Measurements from ENCODE around the gene C15orf61.

C15orf61 gene

DNA sequence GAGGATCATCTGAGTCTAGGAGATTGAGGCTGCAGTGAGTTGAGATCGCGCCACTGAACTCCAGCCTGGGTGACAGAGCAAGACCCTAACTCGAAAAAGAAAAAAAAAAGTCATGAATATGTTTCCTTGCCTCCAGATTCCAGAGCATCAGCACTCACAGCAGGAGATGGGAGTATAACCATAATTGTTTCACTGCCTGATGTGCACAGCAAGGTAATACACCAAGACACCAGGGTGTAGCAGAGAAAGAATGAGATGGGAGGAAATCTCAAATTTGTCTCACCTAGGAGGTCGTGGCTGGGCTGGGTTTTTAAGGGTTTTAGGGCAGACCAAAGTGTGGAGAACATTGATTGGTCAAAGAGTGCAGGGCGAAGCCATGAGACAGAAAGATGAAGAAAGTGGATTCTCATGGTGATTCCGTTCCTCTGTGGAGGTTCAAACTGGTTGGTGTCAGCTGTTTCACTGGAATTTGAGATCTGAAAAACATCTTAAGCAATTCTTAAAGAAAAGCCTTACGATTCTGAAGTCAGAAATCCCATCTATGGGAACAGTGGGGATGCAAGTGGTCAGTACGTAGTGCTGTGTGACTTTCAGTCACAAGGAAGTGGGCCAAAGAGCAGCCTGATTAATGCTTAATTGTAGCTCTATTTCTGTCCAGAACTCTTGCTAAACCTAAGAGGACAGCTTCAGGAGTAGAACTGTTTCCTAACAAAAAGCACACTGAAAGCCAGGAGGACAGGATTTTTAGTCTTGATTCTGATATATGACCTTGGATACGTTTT, 7.8 kb upstream of the C15orf61 start:
- ChIA-PET POLR2A (no interaction called here), CTCF (no interaction called here)
- DNase-seq (ENCODE audit: extremely low spot score), result no peak
- TF ChIP-seq, protein P1, sequence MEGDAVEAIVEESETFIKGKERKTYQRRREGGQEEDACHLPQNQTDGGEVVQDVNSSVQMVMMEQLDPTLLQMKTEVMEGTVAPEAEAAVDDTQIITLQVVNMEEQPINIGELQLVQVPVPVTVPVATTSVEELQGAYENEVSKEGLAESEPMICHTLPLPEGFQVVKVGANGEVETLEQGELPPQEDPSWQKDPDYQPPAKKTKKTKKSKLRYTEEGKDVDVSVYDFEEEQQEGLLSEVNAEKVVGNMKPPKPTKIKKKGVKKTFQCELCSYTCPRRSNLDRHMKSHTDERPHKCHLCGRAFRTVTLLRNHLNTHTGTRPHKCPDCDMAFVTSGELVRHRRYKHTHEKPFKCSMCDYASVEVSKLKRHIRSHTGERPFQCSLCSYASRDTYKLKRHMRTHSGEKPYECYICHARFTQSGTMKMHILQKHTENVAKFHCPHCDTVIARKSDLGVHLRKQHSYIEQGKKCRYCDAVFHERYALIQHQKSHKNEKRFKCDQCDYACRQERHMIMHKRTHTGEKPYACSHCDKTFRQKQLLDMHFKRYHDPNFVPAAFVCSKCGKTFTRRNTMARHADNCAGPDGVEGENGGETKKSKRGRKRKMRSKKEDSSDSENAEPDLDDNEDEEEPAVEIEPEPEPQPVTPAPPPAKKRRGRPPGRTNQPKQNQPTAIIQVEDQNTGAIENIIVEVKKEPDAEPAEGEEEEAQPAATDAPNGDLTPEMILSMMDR (IDR thresholded peaks at IDR 0.05; ENCODE audit: control extremely low read depth, extremely low read depth, low read depth, missing control alignments), result no peak

GRCh38 chr15:67515090-67515489, 5.8 kb upstream of the C15orf61 start:
- TF ChIP-seq, protein P1 (IDR thresholded peaks at IDR 0.05; ENCODE audit: control extremely low read depth, extremely low read depth, low read depth, missing control alignments), result no peak
- no peak for DNase-seq (ENCODE audit: extremely low spot score)
- POLR2A ChIA-PET, result no interaction called here
- CTCF ChIA-PET, result interaction anchor here (1.1 to 2.2 kb wide), 3 partner anchors 9 to 14 kb away, joined by 4 to 6 read pairs (median 5); no protein-coding TSS in a partner anchor

GRCh38 chr15:67515557-67515956, 5.4 kb upstream of the C15orf61 start:
- CTCF ChIA-PET, result interaction anchor here (1.1 to 2.2 kb wide), 3 partner anchors 9 to 14 kb away, joined by 4 to 6 read pairs (median 5); no protein-coding TSS in a partner anchor
- DNase-seq (ENCODE audit: extremely low spot score), result no peak
- POLR2A ChIA-PET, result no interaction called here

DNA sequence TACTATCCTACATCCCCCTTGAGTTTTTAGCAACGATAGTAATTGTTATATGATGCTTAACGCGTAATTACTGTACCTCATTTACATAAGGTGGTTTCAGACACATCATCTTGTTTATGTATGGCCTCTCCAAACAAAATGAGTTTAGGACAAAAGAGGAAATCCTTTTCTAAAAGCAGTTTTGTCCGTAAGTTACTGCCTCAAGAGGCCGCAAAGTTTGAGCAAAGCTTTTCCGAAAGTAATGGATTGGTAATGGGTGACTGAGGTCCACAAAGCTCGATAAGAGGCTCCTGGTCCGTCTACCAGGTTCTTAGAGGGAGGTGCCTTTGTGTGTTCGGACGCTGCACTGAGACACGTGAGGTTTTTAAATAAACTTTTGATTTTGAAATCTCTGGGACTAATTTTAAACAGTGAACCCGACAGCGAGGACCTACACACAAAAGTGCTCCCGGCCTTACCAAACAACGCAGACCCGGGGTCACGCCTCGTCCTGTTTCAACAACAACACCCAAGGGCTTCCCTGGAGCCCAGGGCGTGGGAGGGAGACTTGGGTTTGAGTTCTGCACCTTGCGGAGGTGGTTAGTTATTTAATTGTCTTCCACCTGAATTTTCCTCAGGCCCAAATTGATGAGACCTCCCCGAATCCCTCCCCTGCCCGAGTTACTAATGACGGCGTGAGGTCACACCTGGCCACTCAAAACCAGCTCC, 456 bp upstream of the C15orf61 start:
- ChIA-PET CTCF (interaction anchor here (0.9 to 1.6 kb wide), 4 partner anchors 9 to 19 kb away, joined by 3 to 5 read pairs (median 4); no protein-coding TSS in a partner anchor), POLR2A (interaction anchor here (0.6 to 0.7 kb wide), 2 partner anchors 22 to 370 kb away, joined by 4 to 5 read pairs; partner anchors contain the start of gene MAP2K5)
- no peak for DNase-seq (ENCODE audit: extremely low spot score)
- TF ChIP-seq, protein P1 (IDR thresholded peaks at IDR 0.05; ENCODE audit: control extremely low read depth, extremely low read depth, low read depth, missing control alignments), result no peak

More at GRCh38 chr15:67515557-67515956, 5.4 kb upstream of the C15orf61 start:
- TF ChIP-seq, protein P1 (IDR thresholded peaks at IDR 0.05; ENCODE audit: control extremely low read depth, extremely low read depth, low read depth, missing control alignments), result no peak

DNA sequence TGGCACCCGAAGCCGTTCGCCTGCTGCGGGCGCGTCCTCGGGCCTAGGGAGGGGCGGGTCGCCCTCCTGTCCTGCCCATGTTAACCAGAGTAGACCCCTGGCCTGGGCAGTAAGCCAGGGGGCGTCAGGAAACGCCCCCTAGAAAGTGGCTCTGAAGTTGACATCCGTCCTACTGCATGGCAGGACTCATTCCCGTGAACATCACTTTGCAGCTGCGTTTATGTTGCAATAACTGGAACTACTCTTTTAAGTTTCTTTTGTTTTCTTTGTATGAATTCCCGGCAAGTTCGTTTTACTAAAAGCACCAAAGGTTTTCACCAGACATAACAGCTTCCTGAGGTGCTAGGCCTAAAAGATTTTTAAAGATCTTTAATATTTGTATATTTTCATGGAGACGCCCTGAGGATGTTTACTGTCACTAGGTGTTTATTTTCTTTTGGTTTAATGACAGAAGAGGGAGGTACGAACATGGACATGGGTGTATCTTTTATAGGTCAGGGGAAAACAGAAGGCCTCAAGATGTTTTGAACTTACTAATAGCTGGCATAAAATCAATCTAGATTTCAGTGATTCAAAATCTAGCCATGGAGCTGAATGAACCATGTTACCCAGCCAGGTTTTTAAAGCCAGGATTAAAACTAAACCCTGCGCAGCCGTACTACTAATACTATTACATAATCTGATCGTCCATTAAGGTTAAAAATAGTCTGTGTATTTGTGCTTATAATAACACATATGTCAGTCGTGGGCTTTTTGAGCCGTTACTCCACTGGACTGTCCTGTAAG, 1.0 kb downstream of the C15orf61 start:
- POLR2A ChIA-PET, result interaction anchor here (0.5 kb wide), 1 partner anchor 8 kb away, joined by 5 read pairs; no protein-coding TSS in a partner anchor
- CTCF ChIA-PET, result interaction anchor here (0.9 to 1.6 kb wide), 5 partner anchors 8 to 313 kb away, joined by 3 to 5 read pairs (median 5); no protein-coding TSS in a partner anchor
- DNase-seq (ENCODE audit: extremely low spot score), result no peak
- TF ChIP-seq, protein P1 (IDR thresholded peaks at IDR 0.05; ENCODE audit: control extremely low read depth, extremely low read depth, low read depth, missing control alignments), result no peak

DNA sequence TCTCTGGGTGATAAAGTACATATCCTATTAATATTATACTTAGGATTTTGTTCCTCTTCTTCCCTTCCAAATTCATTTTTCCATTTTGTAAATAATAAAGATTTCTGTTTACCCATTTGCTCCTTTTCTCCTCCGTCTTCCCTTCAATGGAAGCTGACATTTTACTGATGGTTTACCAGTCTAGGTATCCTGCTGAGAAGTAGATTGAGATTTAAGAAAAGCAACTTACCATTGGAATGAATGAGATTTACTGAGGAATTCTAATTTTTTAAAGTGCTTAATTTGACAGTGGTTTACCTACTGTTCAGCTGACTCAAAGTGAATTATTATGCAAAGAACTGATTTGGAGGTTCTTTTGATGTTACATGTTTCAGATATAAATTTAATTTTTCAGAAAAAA, 2.4 kb downstream of the C15orf61 start:
- POLR2A ChIA-PET, result no interaction called here
- DNase-seq (ENCODE audit: extremely low spot score), result no peak
- CTCF ChIA-PET, result interaction anchor here (1.2 kb wide), 1 partner anchor 10 kb away, joined by 3 read pairs; no protein-coding TSS in a partner anchor
- TF ChIP-seq, protein P1 (IDR thresholded peaks at IDR 0.05; ENCODE audit: control extremely low read depth, extremely low read depth, low read depth, missing control alignments), result no peak
